ENCODE data around the gene DYNC1H1.

Gene DYNC1H1

DNA sequence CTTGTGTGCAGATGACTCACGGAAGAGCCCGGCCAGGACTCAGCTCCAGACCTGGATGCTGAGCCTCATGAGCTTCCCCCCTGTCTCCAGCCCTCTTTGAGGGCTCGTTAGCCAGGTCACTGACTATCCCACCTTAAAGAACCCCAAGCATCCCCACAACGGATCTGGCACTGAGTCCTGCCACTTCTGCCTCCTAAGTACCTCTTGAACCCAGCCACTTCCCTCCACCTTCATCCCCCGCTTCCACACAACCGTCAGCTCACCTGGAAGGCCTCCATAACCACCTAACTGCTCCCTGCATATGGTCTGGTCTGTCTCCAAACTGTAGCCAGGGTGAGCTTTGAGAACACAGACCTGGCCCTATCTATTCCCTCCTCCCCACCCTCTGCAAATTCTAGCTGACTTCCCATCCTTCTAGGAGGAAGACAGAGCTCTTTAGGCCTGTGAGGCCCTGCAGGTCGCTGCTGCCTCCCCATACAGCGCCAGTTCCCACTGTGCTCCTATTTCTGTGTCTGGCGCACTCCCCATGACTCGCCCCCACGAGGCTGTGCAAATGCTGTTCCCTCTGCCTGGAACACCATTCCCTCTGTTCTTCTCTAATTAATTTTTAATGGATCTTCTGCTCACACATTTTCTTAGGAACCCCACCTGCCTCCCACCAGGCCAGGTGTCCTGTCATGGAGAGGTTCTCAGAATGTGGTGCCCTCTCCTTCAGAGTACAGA, 125.4 kb downstream of the DYNC1H1 start:
- DNase-seq (ENCODE audit: low read depth) = no peak

GRCh38 chr14:102090713-102091112, 126.3 kb downstream of the DYNC1H1 start:
- no peak for DNase-seq (ENCODE audit: low read depth)

DNA sequence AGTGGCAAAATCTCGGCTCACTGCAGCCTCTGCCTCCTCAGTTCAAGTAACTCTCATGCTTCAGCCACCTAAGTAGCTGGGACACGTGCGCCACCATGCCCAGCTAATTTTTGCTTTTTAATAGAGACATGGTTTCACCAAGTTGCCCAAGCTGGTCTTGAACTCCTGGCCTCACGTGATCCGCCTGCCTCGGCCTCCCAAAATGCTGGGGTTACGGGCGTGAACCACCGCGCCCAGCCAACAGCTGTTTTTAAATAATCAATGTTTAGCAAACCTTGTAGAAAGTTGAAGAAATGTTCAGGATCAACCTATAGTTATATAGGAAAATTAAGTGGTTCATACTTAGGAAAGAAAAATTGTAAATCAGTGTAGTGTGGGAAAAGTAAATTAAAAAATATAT, 128.4 kb downstream of the DYNC1H1 start:
- no peak for DNase-seq (ENCODE audit: low read depth)

GRCh38 chr14:102094101-102094500, 129.7 kb downstream of the DYNC1H1 start:
- no peak for DNase-seq (ENCODE audit: low read depth)

- no peak for DNase-seq (ENCODE audit: low read depth)
Measured at GRCh38 chr14:102095231-102095870, 131.0 kb downstream of the DYNC1H1 start.

DNA sequence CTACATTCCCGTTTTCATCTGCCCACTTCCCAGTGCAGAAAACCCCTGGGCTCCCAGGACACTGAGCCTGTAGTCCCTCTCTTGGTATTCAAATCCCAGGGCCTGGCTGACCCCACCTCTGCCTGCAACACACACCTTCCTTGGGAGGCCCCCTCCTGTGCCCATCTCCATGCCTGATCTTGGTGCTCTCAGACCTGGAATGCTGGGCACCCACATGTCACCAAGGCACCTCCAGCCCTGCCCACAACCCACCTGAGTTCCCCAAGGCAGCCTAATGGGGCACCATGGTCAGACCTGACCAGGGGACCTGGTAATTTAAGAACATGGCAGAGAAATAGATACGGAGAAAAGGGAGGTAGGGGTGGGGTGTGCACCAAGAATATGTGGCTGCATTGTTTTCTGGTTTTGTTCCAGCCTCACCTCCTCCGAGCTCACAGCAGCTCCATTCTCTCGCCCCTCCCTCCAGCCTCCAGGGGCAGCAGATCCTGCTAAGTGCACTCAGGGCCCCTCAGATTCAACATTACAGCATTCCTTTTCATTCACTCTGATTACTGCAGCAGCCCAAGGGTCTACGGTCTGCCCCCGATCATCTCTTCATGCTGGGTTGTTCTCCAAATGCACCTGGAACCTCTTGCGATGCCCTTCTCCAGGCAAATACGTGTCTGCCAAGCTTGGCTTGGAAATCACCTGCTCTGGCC, 131.6 kb downstream of the DYNC1H1 start:
- no peak for DNase-seq (ENCODE audit: low read depth)

GRCh38 chr14:102096569-102097188, 132.3 kb downstream of the DYNC1H1 start:
- DNase-seq (ENCODE audit: low read depth) = peak; percentile 53

- no peak for DNase-seq (ENCODE audit: low read depth)
Measured at GRCh38 chr14:102097441-102098135, 133.2 kb downstream of the DYNC1H1 start.

DNA sequence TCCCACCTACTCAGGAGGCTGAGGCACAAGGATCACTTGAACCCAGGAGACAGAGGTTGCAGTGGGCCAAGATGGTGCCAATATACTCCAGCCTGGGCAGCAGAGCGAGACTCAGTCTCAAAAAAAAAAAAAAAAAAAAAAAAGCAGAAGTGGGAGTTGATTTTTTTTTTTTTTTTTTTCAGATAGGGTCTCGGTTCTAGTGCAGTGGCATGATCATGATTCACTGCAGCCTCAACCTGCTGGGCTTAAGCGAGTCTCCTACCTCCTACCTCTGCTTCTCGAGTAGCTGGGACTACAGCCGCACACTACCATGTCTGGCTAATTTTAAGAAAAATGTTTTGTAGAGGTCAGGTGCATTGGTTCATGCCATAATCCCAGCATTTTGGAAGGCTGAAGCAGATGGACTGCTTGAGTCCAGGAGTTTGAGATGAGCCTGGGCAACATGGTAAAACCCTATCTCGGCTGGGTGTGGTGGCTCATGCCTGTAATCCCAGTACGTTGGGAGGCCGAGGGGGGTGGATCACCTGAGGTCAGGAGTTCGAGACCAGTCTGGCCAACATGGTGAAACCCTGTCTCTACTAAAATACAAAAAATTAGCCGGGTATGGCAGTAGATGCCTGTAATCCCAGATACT, 138.8 kb downstream of the DYNC1H1 start:
- no peak for DNase-seq (ENCODE audit: low read depth)

GRCh38 chr14:102105369-102105768, 141.0 kb downstream of the DYNC1H1 start:
- no peak for DNase-seq (ENCODE audit: low read depth)

Measured in activated gamma-delta T cell treated with anti-CD3 and anti-CD28 coated beads, Interleukin-2, amount 50 U/mL, for 16 hours (primary cell).